Measurements from ENCODE around the gene PLAU.

Gene PLAU

GRCh38 chr10:73876157-73876556, 34.8 kb upstream of the PLAU start:
- Histone ChIP-seq H3F3A (ENCODE audit: control insufficient read depth, insufficient read depth) (no peaks in the 10 kb centered on the region), H3K27ac (ENCODE audit: low read depth, low read length) (no peak overlapping the region), H3K36me3 (ENCODE audit: control insufficient read depth, low read length) (peaks cover 4% of the 10 kb centered on the region; the same call in 1 of the 2 replicates), H4K20me1 (ENCODE audit: control insufficient read depth, insufficient read depth, low read depth, low read length) (peaks cover 4% of the 10 kb centered on the region; the same call in 1 of the 2 replicates), H3K27me3 (ENCODE audit: control insufficient read depth, low read length) (0 out of 2 replicates have a peak, but pooled peaks cover 5% of the 10 kb centered on the region), H3K4me3 (ENCODE audit: low read length) (no peak overlapping the region), H3K4me2 (ENCODE audit: low read length) (no peak overlapping the region), H3K9me2 (replicated peaks; ENCODE audit: control insufficient read depth, low read length) (no peaks in the 10 kb centered on the region), H3K4me1 (ENCODE audit: control insufficient read depth, low read length) (peaks cover 26% of the 10 kb centered on the region), H3K79me2 (ENCODE audit: control insufficient read depth, low read length) (peaks cover 6% of the 10 kb centered on the region), H3K9me3 (ENCODE audit: control insufficient read depth, insufficient read depth, low read length) (no peaks in the 10 kb centered on the region)
- TF ChIP-seq EZH2phosphoT487 (IDR thresholded peaks at IDR 0.05; ENCODE audit: borderline replicate concordance, low read length) (no peak), CTCF (IDR thresholded peaks at IDR 0.05; ENCODE audit: low read depth, low read length, poor library complexity, severe bottlenecking) (no peak)

- Histone ChIP-seq H3F3A (ENCODE audit: control insufficient read depth, insufficient read depth) (no peaks in the 10 kb centered on the region), H3K9me2 (replicated peaks; ENCODE audit: control insufficient read depth, low read length) (no peaks in the 10 kb centered on the region), H3K27me3 (ENCODE audit: control insufficient read depth, low read length) (0 out of 2 replicates have a peak, but pooled peaks cover 5% of the 10 kb centered on the region), H4K20me1 (ENCODE audit: control insufficient read depth, insufficient read depth, low read depth, low read length) (peaks cover 4% of the 10 kb centered on the region; the same call in 1 of the 2 replicates), H3K9me3 (ENCODE audit: control insufficient read depth, insufficient read depth, low read length) (no peaks in the 10 kb centered on the region), H3K27ac (ENCODE audit: low read depth, low read length) (no peak overlapping the region), H3K36me3 (ENCODE audit: control insufficient read depth, low read length) (peaks cover 3% of the 10 kb centered on the region; the same call in 1 of the 2 replicates), H3K4me1 (ENCODE audit: control insufficient read depth, low read length) (peaks cover 26% of the 10 kb centered on the region), H3K4me2 (ENCODE audit: low read length) (no peak overlapping the region), H3K79me2 (ENCODE audit: control insufficient read depth, low read length) (peaks cover 6% of the 10 kb centered on the region), H3K4me3 (ENCODE audit: low read length) (no peak overlapping the region)
- TF ChIP-seq EZH2phosphoT487 (IDR thresholded peaks at IDR 0.05; ENCODE audit: borderline replicate concordance, low read length) (no peak), CTCF (IDR thresholded peaks at IDR 0.05; ENCODE audit: low read depth, low read length, poor library complexity, severe bottlenecking) (no peak)
Observed at GRCh38 chr10:73876566-73876965, 34.4 kb upstream of the PLAU start.

- Histone ChIP-seq H3F3A (ENCODE audit: control insufficient read depth, insufficient read depth) (no peaks in the 10 kb centered on the region), H3K9me3 (ENCODE audit: control insufficient read depth, insufficient read depth, low read length) (no peaks in the 10 kb centered on the region), H3K79me2 (ENCODE audit: control insufficient read depth, low read length) (peaks cover 6% of the 10 kb centered on the region), H3K4me2 (ENCODE audit: low read length) (no peak overlapping the region), H4K20me1 (ENCODE audit: control insufficient read depth, insufficient read depth, low read depth, low read length) (peaks cover 4% of the 10 kb centered on the region; the same call in 1 of the 2 replicates), H3K36me3 (ENCODE audit: control insufficient read depth, low read length) (peaks cover 3% of the 10 kb centered on the region; the same call in 1 of the 2 replicates), H3K27me3 (ENCODE audit: control insufficient read depth, low read length) (0 out of 2 replicates have a peak, but pooled peaks cover 5% of the 10 kb centered on the region), H3K4me1 (ENCODE audit: control insufficient read depth, low read length) (peaks cover 26% of the 10 kb centered on the region), H3K9me2 (replicated peaks; ENCODE audit: control insufficient read depth, low read length) (no peaks in the 10 kb centered on the region), H3K27ac (ENCODE audit: low read depth, low read length) (no peak overlapping the region), H3K4me3 (ENCODE audit: low read length) (no peak overlapping the region)
- TF ChIP-seq EZH2phosphoT487 (IDR thresholded peaks at IDR 0.05; ENCODE audit: borderline replicate concordance, low read length) (no peak), CTCF (IDR thresholded peaks at IDR 0.05; ENCODE audit: low read depth, low read length, poor library complexity, severe bottlenecking) (no peak)
Observed at GRCh38 chr10:73876971-73877370, 34.0 kb upstream of the PLAU start.

All from DOHH2 (cell line).